Thymus (tissue), 11 donors: ENCODE data around the gene INSRR. TPM values are rescaled to one million over a fixed set of nuclear protein-coding genes. Genes with fewer than 3 reads are reported as not detected.

Experiments
- DNase-seq, 9 donors: peaks; one replicate each; pipeline ENCODE4 v3.0.0-alpha.2; 2013; ENCODE audit warnings: low spot score in 9 of 9, low read depth in 6 of 9, missing footprints in 1 of 9
- H3K27ac ChIP-seq, 2 donors: one replicate each; pipeline ENCODE4 v1.5.1; 2013; ENCODE audit warnings: control low read depth in 1 of 2, low read depth in 1 of 2, low read length in 1 of 2, mild to moderate bottlenecking in 1 of 2, moderate library complexity in 1 of 2
- H3K27me3 ChIP-seq, 2 donors: one replicate each; pipeline ENCODE4 v1.5.1; 2013; ENCODE audit warnings: low read length in 1 of 2; ENCODE audit not compliant: control insufficient read depth in 2 of 2, insufficient read depth in 1 of 2
- H3K36me3 ChIP-seq, 2 donors: one replicate each; pipeline ENCODE4 v1.5.1; 2013; ENCODE audit warnings: low read length in 1 of 2, mild to moderate bottlenecking in 1 of 2, moderate library complexity in 1 of 2; ENCODE audit not compliant: control insufficient read depth in 2 of 2, insufficient read depth in 2 of 2
- H3K4me1 ChIP-seq, 2 donors: one replicate each; pipeline ENCODE4 v1.5.1; 2013; ENCODE audit warnings: low read length in 2 of 2; ENCODE audit not compliant: control insufficient read depth in 2 of 2, insufficient read depth in 2 of 2
- H3K4me3 ChIP-seq, 2 donors: one replicate each; pipeline ENCODE4 v1.5.1; 2013; ENCODE audit warnings: low read length in 2 of 2, control low read depth in 1 of 2, mild to moderate bottlenecking in 1 of 2
- H3K9me3 ChIP-seq, 2 donors: one replicate each; pipeline ENCODE4 v1.5.1; 2013; ENCODE audit warnings: low read length in 1 of 2, mild to moderate bottlenecking in 1 of 2; ENCODE audit not compliant: control insufficient read depth in 2 of 2, insufficient read depth in 1 of 2
- WGBS: extraction: QIAGEN DNeasy Blood & Tissue Kit; methylation state at CpG from one replicate; pipeline ENCODE4 v1.1.7; 2013; 5-methylcytosine and 5-hydroxymethylcytosine counted together
- polyA plus RNA-seq: library from polyadenylated mRNA; stranded (reverse); fragments of 200-250 nt; gene quantifications from one replicate; pipeline ENCODE4 v1.2.3, GENCODE V29; 2013
- total RNA-seq: library from RNA; stranded (reverse); fragments of 120-200 nt; gene quantifications from one replicate; pipeline ENCODE4 v1.2.4, GENCODE V29; 2013
- donor health status: healthy.

The INSRR gene
- total and polyA plus RNA-seq, 2 donors, result 0.33 to 0.43 TPM

- Histone ChIP-seq H3K36me3 (no peaks in the 10 kb centered on the region), H3K27ac (no peak overlapping the region), H3K27me3 (peaks cover 12 to 92% of the 10 kb centered on the region in 2 donors), H3K4me3 (no peak overlapping the region), H3K9me3 (peaks cover 0 to 5% of the 10 kb centered on the region in 2 donors), H3K4me1 (peaks cover 0 to 3% of the 10 kb centered on the region in 2 donors)
- no peak for DNase-seq
- 59% methylated on average over 3 of the region's 3 CpGs for WGBS
Observed at GRCh38 chr1:156887317-156887716, 28.4 kb upstream of the INSRR start.

DNA sequence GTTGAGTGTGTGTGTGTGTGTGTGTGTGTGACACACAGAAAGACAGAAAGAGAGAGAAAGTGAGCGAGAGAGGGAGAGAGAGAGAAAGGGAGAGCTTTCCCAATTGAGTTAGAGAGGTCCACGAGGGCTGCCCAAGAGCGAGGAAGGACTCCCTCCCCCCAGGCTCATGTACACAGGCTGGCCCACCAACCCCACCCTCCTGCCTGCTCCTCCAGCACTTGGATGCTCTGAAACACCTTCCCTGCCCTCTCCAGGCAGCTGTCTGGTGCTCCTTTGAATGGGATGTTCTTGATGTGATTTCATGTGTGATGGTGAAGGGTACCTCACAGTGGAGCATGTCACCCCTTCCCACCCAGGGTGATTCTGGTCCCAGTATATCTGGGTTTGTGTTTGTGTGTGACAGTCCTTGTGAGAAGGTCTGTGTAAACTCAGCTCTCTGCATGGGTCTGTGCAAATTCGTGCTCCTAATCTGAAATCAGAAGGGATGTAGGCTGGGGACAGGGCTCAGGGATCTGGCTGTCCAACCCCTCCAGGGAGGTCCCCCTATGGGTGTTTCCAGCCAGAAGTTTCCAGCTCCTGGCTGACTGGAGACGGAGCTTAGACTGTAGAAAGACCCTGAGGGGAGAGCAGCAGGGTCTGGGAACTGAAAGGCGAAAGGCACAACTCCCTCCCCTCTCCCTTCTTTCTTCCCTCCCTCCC, 27.8 kb upstream of the INSRR start:
- DNase-seq, result no peak
- no peak overlapping the region for H3K4me3 ChIP-seq
- no peaks in the 10 kb centered on the region for H3K36me3 ChIP-seq
- H3K27ac ChIP-seq, result no peak overlapping the region
- H3K27me3 ChIP-seq, result peaks cover 12 to 91% of the 10 kb centered on the region in 2 donors
- H3K4me1 ChIP-seq, result no peaks in the 10 kb centered on the region
- 62% methylated on average over 6 of the region's 6 CpGs for WGBS
- H3K9me3 ChIP-seq, result peaks cover 0 to under 1% of the 10 kb centered on the region in 2 donors

GRCh38 chr1:156885880-156886355, 27.0 kb upstream of the INSRR start:
- Histone ChIP-seq H3K9me3 (no peaks in the 10 kb centered on the region), H3K4me1 (no peaks in the 10 kb centered on the region), H3K27me3 (peaks cover 7 to 91% of the 10 kb centered on the region in 2 donors), H3K36me3 (no peaks in the 10 kb centered on the region), H3K27ac (no peak overlapping the region), H3K4me3 (no peak overlapping the region)
- no peak for DNase-seq
- WGBS, result 84% methylated on average over 13 of the region's 13 CpGs

GRCh38 chr1:156885314-156885713, 26.4 kb upstream of the INSRR start:
- no peaks in the 10 kb centered on the region for H3K9me3 ChIP-seq
- WGBS, result 63% methylated on average over 1 of the region's 1 CpG
- H3K36me3 ChIP-seq, result no peaks in the 10 kb centered on the region
- no peaks in the 10 kb centered on the region for H3K4me1 ChIP-seq
- H3K27ac ChIP-seq, result no peak overlapping the region
- H3K4me3 ChIP-seq, result no peak overlapping the region
- peaks cover 3 to 92% of the 10 kb centered on the region in 2 donors for H3K27me3 ChIP-seq
- DNase-seq, result no peak

DNA sequence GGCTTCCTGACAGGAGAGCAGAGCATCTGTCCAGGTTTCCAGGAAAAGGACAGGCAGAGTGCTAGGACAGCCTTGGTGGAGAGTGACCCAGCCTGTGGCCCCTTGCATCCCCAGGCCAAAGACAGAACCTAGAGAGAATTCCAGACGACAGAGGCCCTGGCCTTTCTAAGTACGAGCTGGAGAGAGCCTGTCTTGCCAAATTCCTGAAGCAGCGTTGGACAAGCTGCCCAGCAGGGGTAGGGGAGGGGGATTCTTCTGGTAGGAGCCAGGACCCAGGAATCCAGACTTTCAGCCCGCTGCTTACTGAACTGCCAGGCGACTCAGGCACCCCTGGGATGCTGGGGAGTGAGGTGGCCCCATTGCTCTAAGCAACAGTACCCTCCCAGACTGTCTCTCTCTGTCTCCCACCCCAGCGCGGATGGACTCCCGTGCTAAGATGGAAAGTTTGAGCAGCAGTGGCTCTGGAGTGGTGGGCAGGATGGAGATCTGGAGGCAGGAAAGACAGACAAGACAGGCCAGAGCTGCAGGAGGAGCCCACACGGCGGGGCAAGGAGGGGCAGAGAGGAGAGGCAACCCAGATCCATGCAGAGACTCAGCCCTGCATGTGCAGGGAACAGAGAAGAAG, 25.8 kb upstream of the INSRR start:
- H3K36me3 ChIP-seq, result no peaks in the 10 kb centered on the region
- no peak overlapping the region for H3K27ac ChIP-seq
- DNase-seq, result no peak
- 93% methylated on average over 10 of the region's 10 CpGs for WGBS
- H3K27me3 ChIP-seq, result peaks cover 3 to 92% of the 10 kb centered on the region in 2 donors
- no peak overlapping the region for H3K4me3 ChIP-seq
- H3K9me3 ChIP-seq, result no peaks in the 10 kb centered on the region
- H3K4me1 ChIP-seq, result no peaks in the 10 kb centered on the region

DNA sequence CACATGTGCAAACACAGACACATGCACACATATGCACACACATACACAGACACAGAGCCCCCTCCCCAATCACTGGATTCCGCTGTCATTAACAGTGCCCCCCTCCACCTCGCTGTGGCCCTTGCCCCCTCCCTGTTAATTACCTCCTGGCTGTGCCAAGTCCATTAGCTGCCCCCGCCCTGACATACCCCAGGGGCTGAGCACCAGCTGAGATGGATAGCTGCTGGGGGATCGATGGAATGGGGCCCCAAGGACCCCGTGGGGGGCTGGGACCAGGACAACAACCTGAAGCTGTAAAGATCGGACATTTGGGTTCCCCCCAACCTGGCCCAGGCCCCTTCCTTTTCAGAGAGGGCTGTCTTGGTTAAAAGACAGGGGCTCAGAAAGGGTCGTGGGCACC, 25.0 kb upstream of the INSRR start:
- Histone ChIP-seq H3K27me3 (peaks cover 3 to 92% of the 10 kb centered on the region in 2 donors), H3K4me1 (no peaks in the 10 kb centered on the region), H3K27ac (no peak overlapping the region), H3K9me3 (no peaks in the 10 kb centered on the region), H3K4me3 (no peak overlapping the region), H3K36me3 (no peaks in the 10 kb centered on the region)
- WGBS, result 83% methylated on average over 7 of the region's 7 CpGs
- DNase-seq, result no peak

DNA sequence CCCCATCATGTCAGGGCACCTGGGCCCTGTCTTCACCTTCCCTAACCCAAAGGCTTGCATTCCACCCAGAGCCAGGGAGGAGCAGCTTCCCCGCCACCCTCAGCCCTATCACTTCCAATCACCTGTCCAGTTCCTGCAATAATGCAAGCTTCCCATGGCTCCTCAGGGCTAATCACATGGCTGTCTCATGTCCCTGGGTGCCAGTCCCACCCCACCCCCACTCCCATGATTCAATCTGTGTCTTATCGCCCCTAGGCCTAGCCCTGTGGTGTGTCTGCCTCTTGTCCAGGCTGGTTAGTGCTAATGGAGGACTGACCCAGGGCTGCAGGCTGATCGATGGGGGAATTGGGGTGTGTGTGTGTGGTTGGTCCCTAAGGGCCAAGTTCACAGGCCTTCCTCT, 23.6 kb upstream of the INSRR start:
- Histone ChIP-seq H3K4me3 (no peak overlapping the region), H3K27ac (no peak overlapping the region), H3K36me3 (no peaks in the 10 kb centered on the region), H3K4me1 (no peaks in the 10 kb centered on the region), H3K27me3 (peaks cover 0 to 92% of the 10 kb centered on the region in 2 donors), H3K9me3 (no peaks in the 10 kb centered on the region)
- WGBS, result 95% methylated on average over 3 of the region's 3 CpGs
- no peak for DNase-seq

- Histone ChIP-seq H3K4me3 (no peak overlapping the region), H3K9me3 (no peaks in the 10 kb centered on the region), H3K27ac (no peak overlapping the region), H3K4me1 (no peaks in the 10 kb centered on the region), H3K36me3 (no peaks in the 10 kb centered on the region), H3K27me3 (peaks cover 0 to 93% of the 10 kb centered on the region in 2 donors)
- WGBS, result 95% methylated on average over 4 of the region's 4 CpGs
- no peak for DNase-seq
Observed at GRCh38 chr1:156881663-156882062, 22.7 kb upstream of the INSRR start.

GRCh38 chr1:156881101-156881500, 22.2 kb upstream of the INSRR start:
- Histone ChIP-seq H3K9me3 (no peaks in the 10 kb centered on the region), H3K27ac (no peak overlapping the region), H3K27me3 (peaks cover 3 to 93% of the 10 kb centered on the region in 2 donors), H3K4me3 (no peak overlapping the region), H3K4me1 (no peaks in the 10 kb centered on the region), H3K36me3 (no peaks in the 10 kb centered on the region)
- WGBS, result 82% methylated on average over 10 of the region's 10 CpGs
- DNase-seq, result no peak
